ENCODE results near the gene SRP14.
"Not testable (repeated sequence)": the region's sequence is repeated elsewhere in the genome, so short reads cannot be mapped to it uniquely, and the experiment has no call there.

The SRP14 gene

GRCh38 chr15:40016224-40016865 is 22.6 kb downstream of the SRP14 start:
- no peak for DNase-seq

GRCh38 chr15:40014390-40014789 is 24.6 kb downstream of the SRP14 start:
- DNase-seq, result no peak

- DNase-seq, result not testable (repeated sequence)
These were observed 25.6 kb downstream of the SRP14 start for GRCh38 chr15:40013372-40013771.

GRCh38 chr15:40011303-40011702 is 27.7 kb downstream of the SRP14 start:
- no peak for DNase-seq

- no peak for DNase-seq
These were observed 28.3 kb downstream of the SRP14 start for GRCh38 chr15:40010686-40011085.

GRCh38 chr15:40008061-40008765 is 30.8 kb downstream of the SRP14 start:
- no peak for DNase-seq

- DNase-seq, result no peak
These were observed 32.3 kb downstream of the SRP14 start for GRCh38 chr15:40006646-40007045.

GRCh38 chr15:40006003-40006402 is 33.0 kb downstream of the SRP14 start:
- no peak for DNase-seq

- no peak for DNase-seq
These were observed 35.7 kb downstream of the SRP14 start for GRCh38 chr15:40003116-40003916.

- no peak for DNase-seq
These were observed 36.7 kb downstream of the SRP14 start for GRCh38 chr15:40002295-40002694.

GRCh38 chr15:39999538-40000200 is 39.3 kb downstream of the SRP14 start:
- DNase-seq, result no peak

GRCh38 chr15:39998511-39999077 is 40.4 kb downstream of the SRP14 start:
- no peak for DNase-seq

GRCh38 chr15:39997639-39998038 is 41.3 kb downstream of the SRP14 start:
- DNase-seq, result no peak

- DNase-seq, result no peak
These were observed 42.0 kb downstream of the SRP14 start for GRCh38 chr15:39997031-39997430.

GRCh38 chr15:39996228-39996627 is 42.8 kb downstream of the SRP14 start:
- not testable (repeated sequence) for DNase-seq

GRCh38 chr15:39992953-39993352 is 46.0 kb downstream of the SRP14 start:
- DNase-seq, result not testable (repeated sequence)

- no peak for DNase-seq
These were observed 48.3 kb downstream of the SRP14 start for GRCh38 chr15:39990706-39991105.

- DNase-seq, result no peak
These were observed 51.2 kb downstream of the SRP14 start for GRCh38 chr15:39987821-39988220.
